Stimulated activated CD4-positive, alpha-beta T cell treated with anti-CD3 and anti-CD28 coated beads, Interleukin-2, amount 100 ng/mL, for 4 hours (primary cell): ENCODE data around the gene ATP8A2.

ENCODE experiments used
- DNase-seq: peaks from one replicate; pipeline ENCODE4 v3.0.0-alpha.2; 2020; ENCODE audit warnings: low read depth

The ATP8A2 gene

DNA sequence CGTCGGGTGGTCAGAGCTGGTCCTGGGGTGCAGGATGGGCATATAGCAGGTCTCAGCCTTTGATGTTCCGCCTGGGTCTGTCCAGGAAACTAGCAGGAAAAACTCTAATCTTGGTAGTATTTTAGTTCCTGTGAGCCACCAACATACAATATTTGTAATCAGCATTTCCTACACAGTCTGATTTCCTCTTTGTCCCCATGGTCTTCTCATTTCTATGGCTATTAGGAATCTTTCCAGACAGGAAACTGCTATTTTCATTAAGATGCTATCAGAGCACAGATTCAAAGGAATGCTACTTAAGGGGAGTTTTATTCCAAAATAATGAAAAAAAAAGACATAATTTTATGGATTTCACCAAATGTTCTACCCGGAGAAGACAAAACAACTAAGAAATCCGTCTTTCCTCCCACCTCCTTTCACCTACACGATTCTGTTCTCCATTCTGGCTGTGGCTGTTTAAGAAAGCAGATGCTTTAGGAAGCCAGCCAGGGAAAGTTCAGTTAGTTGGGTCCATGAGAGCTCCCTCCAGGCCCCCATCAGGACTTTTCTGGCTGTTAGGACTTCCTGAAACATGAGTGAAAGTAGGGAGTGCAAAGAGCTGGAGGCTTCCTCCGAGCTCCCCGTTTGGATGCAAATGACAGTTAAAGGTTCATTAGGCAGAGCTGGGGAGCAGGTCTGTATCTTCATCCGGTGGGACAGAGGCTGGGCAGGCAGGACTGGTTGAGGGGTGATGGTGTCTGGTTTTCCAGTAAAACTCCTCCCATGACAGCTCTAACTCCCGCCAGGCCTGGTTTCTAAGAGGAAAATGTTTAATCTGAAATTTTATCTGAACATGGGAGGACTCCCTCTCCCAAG, 643.7 kb downstream of the ATP8A2 start:
- DNase-seq: no peak

DNA sequence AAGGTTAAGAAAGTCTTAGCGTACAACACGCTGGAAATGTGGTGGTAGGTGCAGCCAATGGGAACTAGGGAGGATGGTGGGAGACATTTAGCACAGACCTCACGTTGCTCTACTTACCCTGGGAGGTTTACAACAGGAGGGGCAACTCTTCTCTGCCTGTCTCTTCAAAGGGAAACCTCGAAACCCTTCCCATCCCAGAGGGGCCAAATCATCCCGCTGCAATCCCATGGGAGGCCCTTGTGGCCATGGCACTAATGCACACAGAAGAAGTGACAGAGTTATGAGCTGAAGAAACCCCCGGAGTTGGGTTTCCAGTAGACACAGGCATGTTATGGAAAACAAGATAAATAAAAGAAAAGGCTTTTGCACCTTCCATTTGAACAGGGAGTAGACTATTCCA, 644.4 kb downstream of the ATP8A2 start:
- DNase-seq: no peak

DNA sequence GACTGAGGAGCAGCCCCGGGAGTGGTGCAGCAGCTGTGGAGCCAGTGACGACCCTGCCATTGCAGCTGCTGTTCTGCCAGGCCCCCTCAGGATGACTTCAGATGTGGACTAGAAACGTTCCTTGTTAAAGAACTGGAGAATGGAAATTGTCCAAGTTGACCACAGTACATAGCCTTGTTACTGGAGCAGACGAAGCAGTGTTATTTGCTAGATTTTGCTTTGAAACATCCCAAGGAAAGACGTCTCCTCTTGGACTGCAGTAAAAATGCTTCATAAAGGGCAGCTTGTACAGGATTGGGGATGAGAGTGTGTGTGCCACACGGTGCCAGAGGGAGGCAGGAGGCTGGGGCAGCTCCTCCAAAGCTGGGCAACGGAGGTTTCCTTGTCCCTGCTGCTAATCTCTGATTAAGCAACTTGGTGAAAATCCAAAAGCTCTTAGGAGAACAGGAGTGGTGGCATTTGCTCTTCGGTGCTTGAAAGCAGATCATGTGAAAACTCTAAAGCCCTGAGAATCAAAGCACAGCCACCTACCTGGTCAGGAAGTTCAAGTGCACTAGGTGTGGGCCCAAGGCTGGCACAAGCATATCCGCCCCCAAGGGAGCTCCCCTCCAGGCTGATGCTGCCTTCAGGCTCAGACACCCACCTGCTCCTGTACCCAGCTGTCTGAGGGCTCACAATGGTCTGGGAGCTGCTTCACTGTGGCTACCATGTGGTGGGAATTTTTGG, 645.6 kb downstream of the ATP8A2 start:
- no peak for DNase-seq

DNA sequence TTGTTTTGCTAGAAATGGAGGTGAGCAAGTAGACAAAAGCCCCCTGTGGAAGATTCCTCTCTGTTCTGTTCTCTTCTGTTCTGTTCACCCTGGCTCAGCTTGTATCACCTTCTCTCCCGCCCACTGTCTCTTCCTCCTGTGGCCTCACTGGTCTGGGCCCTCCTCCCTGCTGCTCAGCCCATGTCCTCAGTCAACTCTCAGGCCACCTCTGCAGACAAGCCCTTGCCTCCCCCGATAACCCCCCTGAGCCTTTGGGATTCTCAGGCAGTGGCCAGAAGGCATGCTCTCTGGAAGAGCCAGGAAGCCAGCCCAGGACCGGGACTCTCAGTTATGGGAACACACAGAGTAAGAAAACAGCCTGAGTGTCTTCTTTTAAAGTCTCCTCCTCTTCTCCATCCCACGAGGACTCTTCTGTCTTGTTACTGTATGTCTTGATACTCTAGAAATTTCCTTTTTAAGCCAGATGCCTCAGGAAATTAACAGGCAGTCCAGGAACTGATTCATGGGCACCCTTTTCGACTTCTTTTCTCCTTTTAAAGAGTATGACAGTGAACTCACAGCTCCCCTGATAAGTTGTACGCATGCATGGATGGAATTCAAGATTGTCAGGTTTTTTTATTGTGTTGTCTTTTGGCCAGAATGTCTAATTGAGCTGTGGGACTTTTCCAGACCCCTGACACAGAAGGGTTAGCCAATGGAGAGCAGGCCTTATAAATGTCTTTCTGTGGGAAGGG, 646.3 kb downstream of the ATP8A2 start:
- no peak for DNase-seq

DNA sequence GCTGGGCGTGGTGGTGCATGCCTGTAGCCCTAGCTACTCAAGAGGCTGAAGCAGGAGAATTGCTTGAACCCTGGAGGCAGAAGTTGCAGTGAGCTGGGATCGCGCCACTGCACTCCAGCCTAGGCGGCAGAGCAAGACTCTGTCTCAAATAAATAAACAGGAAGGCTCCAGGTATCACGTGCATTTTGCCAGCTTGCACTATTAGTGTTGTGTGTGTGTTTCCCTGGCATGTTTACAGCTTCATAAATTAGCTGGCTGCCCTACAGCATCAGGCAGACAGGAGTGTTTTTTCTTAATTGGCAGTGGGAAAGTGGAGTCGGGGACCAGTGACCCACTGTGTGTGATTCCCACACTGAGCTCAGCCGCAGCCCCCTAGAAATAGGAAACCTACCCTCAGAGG, 647.5 kb downstream of the ATP8A2 start:
- DNase-seq: no peak

DNA sequence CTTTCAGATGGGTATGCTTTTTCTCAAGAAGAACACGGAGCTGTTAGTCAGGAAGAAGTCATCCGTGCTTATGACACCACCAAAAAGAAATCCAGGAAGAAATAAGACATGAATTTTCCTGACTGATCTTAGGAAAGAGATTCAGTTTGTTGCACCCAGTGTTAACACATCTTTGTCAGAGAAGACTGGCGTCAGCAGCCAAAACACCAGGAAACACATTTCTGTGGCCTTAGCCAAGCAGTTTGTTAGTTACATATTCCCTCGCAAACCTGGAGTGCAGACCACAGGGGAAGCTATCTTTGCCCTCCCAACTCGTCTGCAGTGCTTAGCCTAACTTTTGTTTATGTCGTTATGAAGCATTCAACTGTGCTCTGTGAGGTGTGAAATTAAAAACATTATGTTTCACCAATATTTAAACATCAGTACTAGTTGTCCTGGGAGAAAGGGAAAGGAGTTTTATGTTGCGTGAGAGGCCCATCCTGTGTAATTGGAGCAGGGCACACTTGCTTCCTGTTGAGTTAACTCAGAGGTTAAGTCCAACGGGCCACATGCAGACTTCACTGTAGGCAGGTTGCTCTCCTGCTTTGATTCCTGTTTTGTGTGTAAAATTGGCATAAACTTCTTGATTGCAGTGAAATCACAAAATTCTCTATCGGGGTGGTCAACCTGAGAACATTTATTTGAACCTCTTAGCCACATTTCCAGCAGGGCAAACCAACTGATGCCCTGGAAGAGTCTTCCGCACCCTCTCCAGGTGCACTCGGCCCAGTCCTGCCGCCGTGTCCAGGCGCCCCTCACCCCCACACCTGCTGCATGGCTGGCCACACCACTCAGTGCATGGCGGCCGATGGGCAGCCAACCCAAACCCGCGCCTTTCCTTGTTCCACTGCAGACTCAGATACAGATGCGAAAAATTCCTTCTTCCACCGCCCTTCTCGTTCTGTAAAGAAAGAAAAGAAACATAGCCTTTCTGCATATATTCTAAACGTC, 648.4 kb downstream of the ATP8A2 start:
- no peak for DNase-seq

DNA sequence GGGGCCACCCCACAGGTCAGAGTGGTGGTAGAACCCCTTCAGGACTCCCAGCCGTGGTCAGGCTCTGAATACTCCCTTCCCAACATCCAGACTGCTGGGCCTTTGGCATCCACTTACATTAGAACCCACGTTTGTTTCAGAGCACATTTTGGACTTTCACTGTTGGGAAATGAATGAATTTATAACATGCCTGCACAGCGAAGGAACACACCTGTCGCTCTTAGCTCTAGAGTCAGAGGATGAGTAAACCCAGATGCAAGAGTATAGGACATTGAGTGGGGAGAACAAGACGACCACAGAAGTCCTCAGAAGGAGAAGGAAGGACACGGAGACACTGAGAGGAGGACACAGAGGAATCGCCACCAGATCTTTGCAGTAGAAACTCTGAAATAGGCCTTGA, 649.1 kb downstream of the ATP8A2 start:
- DNase-seq: no peak

DNA sequence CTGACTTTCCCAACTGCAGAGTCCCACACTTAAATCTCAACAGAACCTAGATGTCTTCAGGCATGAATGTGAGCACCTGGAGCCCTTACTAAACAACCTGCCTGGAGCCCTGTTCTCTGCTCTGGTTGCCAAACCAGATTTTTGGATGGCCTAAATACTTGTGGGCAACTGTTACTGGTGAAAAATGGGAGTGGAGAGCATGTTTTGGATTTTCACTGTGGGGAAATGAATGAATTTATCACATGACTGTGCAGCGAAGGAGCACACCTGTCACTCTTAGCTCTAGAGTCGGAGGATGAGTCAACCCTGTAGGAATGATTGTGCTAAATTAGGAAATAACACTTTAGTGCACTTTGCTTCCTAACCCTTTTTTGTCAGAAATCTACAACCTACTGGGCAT, 649.7 kb downstream of the ATP8A2 start:
- no peak for DNase-seq

DNA sequence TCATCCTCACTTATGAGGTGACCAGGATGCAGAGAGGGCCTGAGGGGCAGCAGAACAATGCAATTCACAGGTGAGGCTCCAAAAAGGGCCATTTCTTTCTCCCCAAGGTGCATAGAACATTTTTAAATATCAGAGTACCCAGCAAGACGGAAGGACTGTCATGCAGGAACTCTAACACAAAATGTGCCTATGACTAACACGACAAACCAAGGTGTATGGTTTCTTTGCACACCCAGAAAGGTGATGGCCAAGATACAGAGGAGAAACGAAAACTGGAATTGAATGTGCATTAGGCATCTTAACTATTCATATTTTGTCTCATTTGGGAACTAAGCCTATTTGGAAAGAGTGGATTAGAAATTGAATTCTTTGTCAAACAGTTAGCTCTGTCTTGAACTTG, 650.2 kb downstream of the ATP8A2 start:
- DNase-seq: no peak

DNA sequence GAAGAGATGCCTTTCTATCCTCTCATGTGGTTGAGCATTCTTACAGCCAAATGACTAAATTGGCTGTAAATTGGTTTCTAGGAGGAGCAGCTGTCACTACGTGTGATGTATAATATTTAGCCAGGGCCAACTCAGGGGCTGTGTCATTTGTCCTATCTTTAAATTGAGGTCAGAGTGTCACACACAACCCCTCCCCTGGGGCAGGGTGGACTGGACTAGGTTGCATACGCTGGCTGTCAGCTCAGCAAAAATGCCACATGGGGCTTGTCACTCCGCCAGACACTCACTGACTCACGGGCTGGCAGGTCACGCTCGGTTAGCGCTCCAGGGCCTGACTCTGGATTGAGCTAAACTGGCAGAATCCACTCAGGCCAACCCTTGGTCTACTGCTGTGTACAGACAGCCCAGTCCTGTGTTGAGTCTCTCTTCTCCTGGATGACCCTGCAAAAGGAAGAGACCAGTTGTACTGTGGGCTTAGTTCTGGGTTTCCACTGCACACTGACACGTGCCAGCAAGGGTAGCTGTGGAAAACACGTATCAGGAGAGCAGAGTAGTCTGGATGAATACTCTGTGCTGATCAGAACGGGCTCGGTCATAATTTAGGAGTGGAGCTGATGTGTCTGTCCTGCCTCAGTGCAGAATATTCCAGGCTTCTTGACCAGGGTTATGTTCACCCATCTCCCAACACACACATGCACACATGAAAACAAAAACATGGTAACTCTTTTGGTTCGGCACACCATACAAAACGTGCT, 650.9 kb downstream of the ATP8A2 start:
- DNase-seq: no peak

DNA sequence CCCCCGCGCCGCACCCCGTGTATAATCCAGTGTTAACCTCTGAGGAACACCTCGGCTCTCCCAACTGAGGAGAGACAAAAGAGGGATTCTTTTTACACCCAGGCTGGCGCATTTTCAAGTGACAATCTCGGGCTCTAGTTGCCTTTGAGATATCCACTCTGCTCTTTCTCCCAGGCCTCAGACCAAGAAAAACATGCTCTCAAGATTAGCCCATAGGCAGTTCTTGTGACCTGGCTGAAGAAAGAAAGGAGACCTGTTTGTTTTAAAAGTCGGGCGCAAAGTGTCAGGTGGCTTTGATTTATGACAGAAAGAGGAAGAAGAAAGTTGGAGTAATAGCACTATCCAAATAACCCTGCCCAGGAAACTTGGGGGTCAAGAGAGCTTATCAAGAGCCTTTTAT, 652.8 kb downstream of the ATP8A2 start:
- no peak for DNase-seq

DNA sequence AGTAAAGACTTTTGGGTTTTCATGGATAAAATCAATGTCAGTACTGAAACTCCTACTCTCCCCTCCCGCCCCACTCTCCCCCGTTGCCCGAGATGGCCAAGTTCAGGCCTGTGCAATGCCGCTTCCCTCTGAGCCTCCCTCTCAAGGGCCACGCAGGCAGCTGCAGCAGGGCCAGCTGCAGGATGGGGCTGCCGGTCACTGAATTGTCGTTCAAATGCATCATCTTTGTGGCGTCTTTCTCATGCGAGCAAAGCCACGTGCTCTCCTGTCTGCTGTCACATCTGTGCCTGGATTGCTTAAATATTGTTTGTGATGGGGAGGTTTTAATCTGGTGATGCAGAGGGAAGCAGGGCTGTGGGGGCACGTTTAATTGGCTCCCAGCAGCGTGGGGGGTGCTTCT, 653.4 kb downstream of the ATP8A2 start:
- no peak for DNase-seq

DNA sequence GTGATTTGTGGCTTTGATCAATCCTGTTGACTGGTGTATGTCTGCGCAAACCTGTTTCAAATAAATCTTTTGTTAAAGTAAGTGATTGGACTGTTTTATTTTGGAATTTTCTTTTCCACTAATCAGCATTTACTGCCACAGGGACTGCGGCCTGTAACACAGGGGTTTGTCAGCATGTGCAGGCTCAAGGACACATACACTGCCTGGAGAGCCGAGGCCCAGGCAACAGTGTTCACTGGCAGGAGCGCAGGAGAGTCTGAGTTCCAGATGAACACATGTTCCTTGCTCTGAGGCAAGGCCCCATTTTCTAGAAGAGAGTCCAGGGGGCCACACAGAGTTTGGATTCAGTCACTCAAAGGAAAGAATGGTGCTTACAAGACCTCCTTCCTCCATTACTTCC, 654.0 kb downstream of the ATP8A2 start:
- no peak for DNase-seq

DNA sequence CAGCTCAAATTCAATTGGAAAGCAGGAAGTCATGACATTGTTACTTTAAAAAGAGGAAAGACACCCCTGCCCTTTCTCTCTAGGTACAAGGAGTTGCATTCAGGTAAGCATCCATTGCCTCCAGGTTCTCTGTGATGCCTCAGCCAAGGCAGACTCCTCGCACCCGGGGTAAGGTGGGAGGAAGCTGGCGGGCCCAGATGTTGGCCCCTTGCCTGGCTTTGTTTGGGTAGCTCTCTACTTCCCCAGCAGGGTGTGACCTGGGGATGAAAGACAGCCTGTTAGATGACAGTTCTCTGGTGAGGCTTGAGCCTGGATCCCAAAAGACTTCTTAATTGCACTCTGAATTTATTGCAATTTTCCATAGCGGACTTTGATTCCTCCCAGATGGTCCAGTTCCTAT, 654.4 kb downstream of the ATP8A2 start:
- DNase-seq: no peak

DNA sequence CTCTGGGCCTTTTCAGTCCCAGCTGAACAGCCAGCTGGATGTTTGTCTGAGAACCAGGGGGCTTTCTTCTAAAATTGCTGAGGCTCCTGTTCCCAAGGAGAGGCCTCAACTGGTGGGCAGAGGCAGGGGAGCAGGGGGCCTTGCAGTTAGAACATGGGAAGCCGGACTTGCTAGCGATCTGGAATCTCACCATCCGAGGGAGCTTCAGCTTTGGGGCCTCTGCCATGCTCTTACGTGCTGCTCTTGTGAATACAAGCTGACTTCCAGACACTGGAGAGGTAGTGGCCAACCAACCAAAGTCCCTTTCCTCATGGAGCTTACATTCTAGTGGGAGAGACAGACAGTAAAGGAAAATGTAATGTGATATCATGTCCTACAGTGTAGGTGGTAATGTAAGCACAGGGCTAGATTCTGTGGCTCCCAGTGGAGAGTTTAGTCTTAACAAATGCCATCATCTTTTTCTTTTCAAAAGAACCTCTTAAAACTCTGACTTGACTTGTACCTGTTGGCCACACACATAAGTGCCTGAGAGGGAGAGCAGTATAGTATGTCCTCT, 657.9 kb downstream of the ATP8A2 start:
- DNase-seq: no peak

DNA sequence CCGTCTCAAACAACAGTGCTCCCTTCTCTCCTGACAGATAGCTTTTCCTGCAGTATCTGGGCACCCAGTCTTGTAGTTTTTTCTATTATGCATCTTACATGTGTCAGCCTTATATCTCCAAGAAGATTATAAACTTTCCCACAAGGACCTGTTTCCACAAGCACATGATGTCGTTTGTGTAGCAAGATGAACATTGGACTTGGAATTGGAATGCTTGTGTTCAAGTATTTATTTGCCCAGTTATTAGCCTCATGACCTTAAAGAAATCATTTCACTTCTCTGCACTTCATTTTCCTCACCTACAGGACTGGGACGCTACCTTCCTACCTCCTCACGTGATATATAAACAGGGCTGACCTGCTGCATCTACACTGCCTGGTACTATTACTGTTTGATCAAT, 658.6 kb downstream of the ATP8A2 start:
- DNase-seq: no peak

DNA sequence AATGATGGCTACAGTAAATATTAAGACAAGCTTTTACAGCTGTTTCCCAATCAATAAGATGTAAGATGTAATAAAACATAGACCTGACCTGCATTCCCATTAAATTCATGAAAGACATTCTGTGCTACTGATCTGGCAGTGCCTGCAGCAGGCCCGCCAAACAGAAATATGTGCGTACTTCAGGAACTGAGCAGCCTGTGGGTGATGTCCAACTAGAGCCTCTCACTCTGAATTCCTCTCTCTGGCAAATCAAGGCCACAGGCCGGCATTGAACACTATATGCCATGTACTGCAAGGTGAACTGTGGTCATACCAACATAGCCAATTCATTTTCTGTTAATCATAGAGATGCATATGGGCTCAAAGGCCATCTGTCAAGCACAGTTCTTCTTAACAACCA, 662.2 kb downstream of the ATP8A2 start:
- no peak for DNase-seq

DNA sequence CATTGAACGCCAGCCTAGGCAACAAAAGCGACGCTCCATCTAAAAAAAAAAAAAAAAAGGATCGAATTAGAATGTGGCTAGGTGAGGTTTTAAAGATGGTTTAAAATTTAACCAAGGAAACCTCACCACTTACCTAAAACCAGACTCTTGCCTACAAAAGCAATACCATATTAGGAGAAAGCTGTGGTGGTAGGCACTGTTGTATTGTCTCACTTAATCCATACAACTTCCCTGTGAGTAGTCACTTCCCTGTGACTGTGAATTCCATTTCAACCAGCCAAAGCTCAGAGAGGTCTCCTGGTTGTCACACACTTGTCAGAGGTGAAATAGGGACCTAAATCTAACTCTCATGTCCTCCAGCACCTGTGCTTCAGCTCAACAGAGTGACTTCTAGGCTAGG, 664.6 kb downstream of the ATP8A2 start:
- DNase-seq: no peak

DNA sequence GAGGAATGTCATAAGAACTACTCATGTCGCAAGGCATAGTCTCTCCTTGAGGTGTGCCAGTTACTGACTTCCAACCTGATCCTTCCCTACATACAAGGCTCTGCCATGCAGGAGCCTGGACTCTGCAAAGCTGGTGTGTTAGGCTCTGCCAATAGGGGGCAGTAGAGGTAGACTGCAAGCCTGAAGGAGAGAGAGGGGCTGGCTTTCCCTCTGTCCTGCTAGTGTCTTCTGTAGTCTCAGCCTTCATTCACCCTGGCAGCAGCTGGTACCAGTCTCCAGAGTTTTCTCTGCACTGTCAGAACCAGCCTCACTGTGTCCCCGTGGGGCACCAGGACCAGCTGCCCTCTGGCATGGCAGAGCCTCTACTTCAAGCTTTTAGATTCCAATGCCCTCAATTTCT, 665.5 kb downstream of the ATP8A2 start:
- DNase-seq: no peak

DNA sequence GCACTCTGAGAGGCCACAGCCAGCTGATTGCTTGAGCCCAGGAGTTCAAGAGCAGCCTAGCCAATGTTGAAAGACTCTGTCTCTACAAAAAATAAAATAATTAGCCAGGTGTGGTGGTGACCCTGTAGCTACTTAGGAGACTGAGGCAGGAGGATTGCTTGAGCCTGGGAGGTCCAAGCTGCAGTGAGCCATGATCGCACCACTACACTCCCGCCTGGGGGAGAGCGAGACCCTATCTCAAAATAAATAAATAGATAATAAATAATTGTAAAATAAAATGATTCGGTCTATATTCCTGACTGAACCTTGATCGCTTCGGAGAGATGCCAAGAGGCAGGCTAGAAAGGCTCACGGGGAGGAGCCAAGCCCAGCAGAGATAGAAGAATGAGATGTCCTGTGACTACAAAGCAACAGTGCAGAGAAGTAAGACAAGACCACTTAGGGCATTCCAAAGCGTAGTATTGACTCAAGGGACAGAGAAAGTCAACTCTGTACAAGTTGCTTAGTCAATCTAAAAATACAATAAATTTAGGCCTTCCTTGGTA, 667.2 kb downstream of the ATP8A2 start:
- DNase-seq: no peak
